ENCODE results near the gene ELMO3.

ELMO3 gene

GRCh38 chr16:67226804-67227566 is 28.1 kb downstream of the ELMO3 start, which contains the start of gene TMEM208:
Gene TMEM208, plus strand, starts transcription at chr16:67227130. Its CDS starts 89 bp downstream, at chr16:67227219.
- DNase-seq, result peak; percentile 98

GRCh38 chr16:67227567-67227921 is 28.6 kb downstream of the ELMO3 start:
- DNase-seq, result no peak

- DNase-seq, result no peak
Measured at GRCh38 chr16:67228034-67228785, 29.3 kb downstream of the ELMO3 start.

- no peak for DNase-seq
Measured at GRCh38 chr16:67228905-67229304, 30.0 kb downstream of the ELMO3 start.

- no peak for DNase-seq
Measured at GRCh38 chr16:67229906-67230808, 31.2 kb downstream of the ELMO3 start.

GRCh38 chr16:67230809-67231660 is 32.1 kb downstream of the ELMO3 start:
- DNase-seq, result no peak

GRCh38 chr16:67233596-67233995 is 34.7 kb downstream of the ELMO3 start:
- no peak for DNase-seq

GRCh38 chr16:67234180-67234597 is 35.3 kb downstream of the ELMO3 start:
- no peak for DNase-seq

- no peak for DNase-seq
Measured at GRCh38 chr16:67235816-67236562, 37.1 kb downstream of the ELMO3 start.

- peak; percentile 96 for DNase-seq
Measured at GRCh38 chr16:67236563-67237395, 37.8 kb downstream of the ELMO3 start.

- no peak for DNase-seq
Measured at GRCh38 chr16:67237396-67238277, 38.7 kb downstream of the ELMO3 start.

GRCh38 chr16:67238278-67238575 is 39.3 kb downstream of the ELMO3 start:
- DNase-seq, result no peak

GRCh38 chr16:67238806-67239470 is 40.0 kb downstream of the ELMO3 start:
- no peak for DNase-seq

GRCh38 chr16:67240506-67240905 is 41.6 kb downstream of the ELMO3 start:
- DNase-seq, result no peak

GRCh38 chr16:67241008-67241900 is 42.3 kb downstream of the ELMO3 start:
- peak; percentile 66 for DNase-seq

GRCh38 chr16:67242138-67242730 is 43.3 kb downstream of the ELMO3 start:
- no peak for DNase-seq

GRCh38 chr16:67243481-67243880 is 44.5 kb downstream of the ELMO3 start:
- no peak for DNase-seq

All from 8988T (cell line).